GM12892 (cell line): ENCODE measurements around the gene MPRIP.

Source experiments
- POLR2A ChIP-seq: IDR thresholded peaks from 2 replicates; pipeline ENCODE4 v1.6.1; 2011; ENCODE audit warnings: low read depth, low read length, control low read depth
- POLR2AphosphoS5 ChIP-seq: IDR thresholded peaks from 2 replicates; pipeline ENCODE4 v1.6.1; 2011; ENCODE audit warnings: low read depth, low read length, control low read depth
- TAF1 ChIP-seq: IDR thresholded peaks from 2 replicates; pipeline ENCODE4 v1.6.1; 2011; ENCODE audit warnings: low read depth, mild to moderate bottlenecking, control low read depth, low read length, borderline replicate concordance

- no peak for TF ChIP-seq POLR2AphosphoS5
- TF ChIP-seq POLR2A: no peak
- TF ChIP-seq TAF1: no peak
Measured at GRCh38 chr17:17167356-17167755, 125.1 kb downstream of the MPRIP start.
